NCI-H2196 (cell line): Measurements from ENCODE around the gene TMEM150B.
"Not testable (repeated sequence)": the region's sequence is repeated elsewhere in the genome, so short reads cannot be mapped to it uniquely, and the experiment has no call there.

Source experiments
- DNase-seq: peaks from one replicate; lab custom pipeline; 2025; ENCODE audit not compliant: unreplicated experiment; lab: John Stamatoyannopoulos, UW

The TMEM150B gene

DNA sequence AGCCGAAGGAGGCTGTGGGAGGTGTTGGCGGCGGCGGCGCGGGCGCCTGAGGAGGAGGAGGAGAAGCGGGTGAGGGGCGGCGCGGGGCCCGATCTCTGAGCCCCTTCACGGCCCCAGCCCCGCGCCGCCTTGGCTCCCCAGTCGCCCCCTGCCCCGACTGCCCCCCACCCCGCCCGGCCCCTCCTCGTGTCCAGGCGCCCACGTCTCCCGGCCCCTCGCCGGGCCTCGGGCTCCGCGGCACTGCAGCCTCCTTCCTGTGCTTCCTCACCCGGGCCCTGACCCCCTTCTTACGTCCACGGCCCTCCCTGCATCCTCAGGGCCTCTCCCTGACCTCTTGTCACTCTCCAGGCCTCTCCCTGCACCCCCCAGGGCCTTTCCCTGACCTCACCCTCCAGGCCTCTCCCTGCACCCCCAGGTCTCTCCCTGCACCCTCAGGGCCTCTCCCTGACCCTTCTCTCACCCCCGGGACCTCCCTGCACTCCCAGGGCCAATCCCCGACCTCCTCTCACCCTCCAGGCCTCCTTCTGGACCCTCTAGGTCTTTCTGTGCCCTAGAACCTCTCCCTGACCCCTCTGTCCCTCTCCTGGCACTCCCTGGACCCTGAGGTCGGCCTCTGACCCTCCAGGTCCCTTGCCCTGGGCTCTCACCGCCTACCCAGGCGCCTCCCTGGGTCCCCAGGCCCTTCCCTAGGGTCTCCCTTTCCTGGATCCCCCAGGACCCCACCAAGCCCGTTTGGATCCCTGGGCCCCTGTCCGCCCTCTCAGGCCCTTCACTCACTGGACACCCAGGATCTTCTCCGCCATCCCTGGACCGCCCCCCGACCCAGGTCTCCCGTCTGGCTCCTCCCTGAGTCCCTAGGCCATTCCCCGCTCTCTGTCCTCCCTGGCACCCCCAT, 15.0 kb upstream of the TMEM150B start:
- DNase-seq, result no peak

DNA sequence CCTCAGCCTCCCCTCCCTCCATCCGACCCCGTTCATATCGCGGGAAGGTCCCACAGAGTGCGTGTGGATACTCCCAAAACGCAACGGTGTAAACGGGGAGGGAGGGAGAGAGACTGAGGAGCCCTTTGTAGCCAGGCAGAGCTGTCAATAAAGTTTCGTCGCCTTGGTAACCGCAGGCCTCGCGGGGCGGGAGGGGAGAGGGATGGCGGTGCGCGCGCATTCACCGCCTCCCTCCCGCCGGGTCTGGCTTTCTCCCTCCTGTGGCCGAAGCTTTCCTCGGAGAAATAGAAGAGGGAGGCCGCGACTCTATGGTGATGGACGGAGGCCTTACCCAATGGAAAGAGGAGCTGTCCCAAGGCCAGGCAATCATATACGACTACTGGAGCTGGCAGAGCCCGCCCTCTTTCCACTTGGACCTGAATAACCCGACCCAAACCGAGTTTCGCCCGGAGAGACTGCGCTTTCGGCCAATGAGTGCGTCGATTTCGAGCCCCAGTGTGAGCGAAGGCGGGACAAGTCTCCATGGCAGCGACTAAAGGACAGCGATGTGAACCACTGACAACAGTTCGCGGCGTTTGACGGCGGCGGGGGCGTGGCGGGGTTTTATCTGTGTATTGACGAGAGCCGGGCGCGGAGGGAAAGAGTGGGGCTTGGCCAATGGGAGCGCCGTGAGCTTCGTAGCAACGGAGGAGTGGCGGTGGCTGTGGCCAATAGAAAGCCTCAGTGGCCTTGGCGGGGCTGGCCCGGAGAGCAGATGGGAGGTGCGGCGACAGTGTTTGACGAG, 14.2 kb upstream of the TMEM150B start, which contains the start of gene KMT5C:
Gene KMT5C, plus strand, starts transcription at position 772 of the 784 bp plus-strand sequence. CDS start 2,061 bp downstream, outside the sequence.
- DNase-seq, result peak; percentile 100

GRCh38 chr19:55336101-55336500, 11.0 kb upstream of the TMEM150B start:
- DNase-seq, result no peak

DNA sequence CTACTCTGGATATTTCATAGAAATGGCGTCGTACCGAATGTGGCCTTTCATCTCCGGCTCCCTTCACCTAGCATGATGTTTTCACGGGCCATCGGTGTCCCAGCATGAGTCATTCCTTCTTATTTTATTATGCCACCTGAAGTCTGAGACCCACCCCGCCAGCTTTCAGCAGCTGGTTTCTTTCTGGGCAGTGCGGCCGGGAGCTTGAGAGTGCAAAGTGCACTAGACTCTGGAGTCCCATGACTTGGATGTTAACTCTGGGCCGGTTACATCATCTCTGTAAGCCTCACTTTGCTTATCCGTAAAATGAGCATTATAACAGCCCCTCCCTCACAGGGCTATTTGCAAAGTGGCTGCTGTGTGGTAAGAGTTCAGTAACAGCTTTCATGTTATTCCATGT, 8.7 kb upstream of the TMEM150B start:
- DNase-seq, result no peak

DNA sequence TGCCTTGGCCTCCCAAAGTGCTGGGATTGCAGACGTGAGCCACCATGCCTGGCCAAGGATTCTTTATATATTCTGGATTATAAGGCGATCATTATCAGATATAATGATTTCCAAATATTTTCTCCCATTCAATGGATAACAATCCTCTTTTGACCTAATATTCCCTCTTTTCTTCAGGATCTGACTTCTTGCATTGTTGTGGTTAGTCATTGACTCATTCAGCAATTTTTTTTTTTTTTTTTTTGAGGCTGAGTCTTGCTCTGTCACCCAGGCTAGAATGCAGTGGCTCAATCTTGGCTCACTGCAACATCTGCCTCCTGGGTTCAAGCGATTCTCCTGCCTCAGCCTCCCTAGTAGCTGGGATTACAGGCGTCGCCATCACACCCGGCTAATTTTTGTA, 4.7 kb upstream of the TMEM150B start:
- DNase-seq, result not testable (repeated sequence)

DNA sequence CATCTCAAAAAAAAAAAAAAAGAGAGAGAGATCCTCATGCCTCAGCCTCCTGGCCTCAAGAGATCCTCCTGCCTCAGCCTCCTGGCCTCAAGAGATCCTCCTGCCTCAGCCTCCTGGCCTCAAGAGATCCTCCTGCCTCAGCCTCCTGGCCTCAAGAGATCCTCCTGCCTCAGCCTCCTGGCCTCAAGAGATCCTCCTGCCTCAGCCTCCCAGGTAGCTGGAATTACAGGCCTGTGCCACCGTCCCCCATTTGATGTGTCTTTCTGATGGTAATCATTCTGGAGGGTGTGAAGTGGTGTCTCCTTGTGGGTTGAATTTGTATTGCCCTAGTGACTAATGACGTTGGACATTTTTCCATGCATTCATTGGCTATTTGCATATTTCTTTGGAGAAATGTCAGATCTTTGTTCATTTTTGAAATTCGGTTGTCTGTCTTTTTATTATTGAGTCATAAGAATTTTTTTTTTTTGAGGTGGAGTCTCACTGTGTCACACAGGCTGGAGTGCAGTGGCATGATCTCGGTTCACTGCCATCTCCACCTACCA, 3.7 kb upstream of the TMEM150B start:
- DNase-seq, result not testable (repeated sequence)

GRCh38 chr19:55324662-55325061, 479 bp downstream of the TMEM150B start:
- DNase-seq, result no peak

GRCh38 chr19:55322204-55322885, 2.8 kb downstream of the TMEM150B start:
- no peak for DNase-seq

GRCh38 chr19:55321466-55322137, 3.5 kb downstream of the TMEM150B start:
- DNase-seq, result no peak

- no peak for DNase-seq
These were observed 4.2 kb downstream of the TMEM150B start for GRCh38 chr19:55320844-55321419.

- DNase-seq, result no peak
These were observed 5.4 kb downstream of the TMEM150B start for GRCh38 chr19:55319785-55320184.

- DNase-seq, result no peak
These were observed 8.5 kb downstream of the TMEM150B start for GRCh38 chr19:55316646-55317045.

DNA sequence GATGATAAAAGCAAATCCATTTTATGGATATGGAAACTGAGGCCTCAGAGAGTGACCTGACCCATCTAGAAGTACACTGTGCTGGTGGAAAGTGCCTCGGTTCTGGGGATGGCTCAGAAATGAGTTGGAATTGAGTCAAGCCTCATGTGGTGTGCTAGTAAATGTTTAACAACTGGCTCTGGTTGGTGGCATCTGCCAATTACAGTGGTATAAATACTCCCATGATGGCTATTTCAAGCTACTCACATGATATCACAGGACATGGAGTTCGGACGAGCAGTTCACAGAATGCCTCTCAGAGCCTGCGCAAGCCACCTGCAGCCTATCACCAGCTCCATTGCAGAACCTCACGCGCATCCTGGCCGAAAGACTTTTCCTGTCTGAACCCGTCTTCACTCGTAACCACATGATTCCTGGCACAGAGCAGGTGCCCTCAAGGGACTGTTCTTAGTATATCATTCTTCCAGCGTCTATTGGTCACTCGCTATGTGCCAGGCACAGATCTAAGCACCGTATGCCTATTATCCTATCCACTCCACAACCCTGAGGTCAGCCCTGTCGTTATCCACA, 9.1 kb downstream of the TMEM150B start:
- no peak for DNase-seq

GRCh38 chr19:55314396-55314795, 10.7 kb downstream of the TMEM150B start:
- no peak for DNase-seq

DNA sequence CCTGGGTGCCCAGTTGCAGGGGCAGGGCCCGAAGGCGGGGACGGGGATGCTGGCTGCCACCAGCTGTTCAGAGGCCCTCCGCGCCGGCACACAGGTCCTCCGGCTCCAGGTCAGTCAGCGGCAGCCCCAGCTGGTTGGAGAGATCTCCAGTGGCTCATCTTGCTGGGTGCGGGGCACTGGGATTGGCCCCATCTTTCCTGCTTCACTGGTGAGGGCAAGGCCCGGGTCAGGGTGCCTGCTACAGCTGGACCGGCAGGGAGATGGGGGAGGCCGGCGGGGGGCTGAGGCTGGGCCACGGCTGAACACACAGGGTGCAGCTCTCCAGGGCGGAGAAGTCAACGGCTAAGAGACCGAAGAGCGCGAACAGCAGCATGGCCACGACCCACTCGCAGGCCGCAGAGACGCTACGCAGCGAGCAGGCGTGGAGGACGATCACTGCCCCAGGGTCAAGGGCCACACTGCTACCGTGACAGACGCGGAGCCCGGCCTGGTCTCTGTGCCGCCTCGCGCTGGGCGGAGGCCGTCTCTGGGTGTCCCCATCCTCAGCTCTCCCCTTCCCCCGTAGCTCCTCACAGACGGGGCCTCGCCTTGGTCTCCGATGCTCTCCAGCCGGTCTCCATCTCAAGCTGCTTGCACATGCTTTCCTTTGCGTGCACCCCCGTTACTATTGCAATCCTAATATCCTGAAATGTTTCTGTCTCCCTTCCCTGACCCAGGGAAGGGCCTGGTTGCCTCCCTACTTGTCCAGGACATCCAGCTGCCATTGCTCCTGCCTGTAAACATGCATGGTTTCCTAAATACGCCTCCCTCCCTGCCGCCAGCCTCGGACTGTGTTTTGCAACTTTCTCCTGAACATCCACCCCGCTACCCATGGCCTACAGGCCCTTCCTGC, 12.3 kb downstream of the TMEM150B start:
- DNase-seq, result no peak

DNA sequence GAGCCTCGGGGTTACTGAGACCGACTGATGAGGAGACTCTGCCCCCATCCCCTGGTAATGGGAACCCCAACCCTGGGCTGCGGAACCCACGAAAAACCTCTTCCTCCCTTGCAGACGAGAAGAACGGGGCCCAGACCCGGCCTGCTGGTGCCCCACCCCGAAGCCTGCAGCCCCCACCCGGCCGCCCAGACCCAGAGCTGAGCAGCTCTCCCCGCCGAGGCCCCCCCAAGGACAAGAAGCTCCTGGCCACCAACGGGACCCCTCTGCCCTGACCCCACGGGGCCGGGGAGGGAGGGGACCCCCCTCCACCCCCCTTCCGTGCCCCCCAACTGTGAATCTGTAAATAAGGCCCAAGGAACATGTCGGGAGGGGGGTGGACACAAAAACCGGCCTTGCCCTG, 13.3 kb downstream of the TMEM150B start:
- DNase-seq, result no peak

- DNase-seq, result no peak
These were observed 13.7 kb downstream of the TMEM150B start for GRCh38 chr19:55311397-55311796.

- no peak for DNase-seq
These were observed 14.6 kb downstream of the TMEM150B start for GRCh38 chr19:55310498-55310897.

DNA sequence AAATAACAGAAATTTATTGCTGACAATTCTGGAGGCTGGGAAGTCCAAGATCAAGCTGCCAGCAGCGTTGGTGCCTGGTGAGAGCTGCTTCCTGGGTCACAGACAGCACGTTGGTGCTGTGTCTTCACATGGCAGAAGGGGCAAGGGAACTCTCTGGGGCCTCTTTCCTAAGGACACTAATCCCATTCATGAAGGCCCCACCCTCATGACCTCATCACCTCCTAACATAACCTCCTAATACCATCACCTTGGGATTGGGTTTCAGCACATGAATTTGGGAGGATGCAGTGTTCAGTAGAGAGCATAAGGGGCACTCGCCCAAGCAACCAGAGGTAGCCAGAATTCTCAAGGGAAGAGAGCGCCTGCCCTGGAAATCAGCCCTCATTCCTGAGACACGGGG, 15.7 kb downstream of the TMEM150B start:
- no peak for DNase-seq
